TTC549 (cell line): ENCODE results near the gene CNGA4.
"Not testable (repeated sequence)": the region's sequence is repeated elsewhere in the genome, so short reads cannot be mapped to it uniquely, and the experiment has no call there.

ENCODE experiments used
- FAIRE-seq: peaks from 2 replicates; lab custom pipeline; 2012; peaks lifted over from hg19 to GRCh38; lab: Jason Lieb, UNC

The CNGA4 gene

DNA sequence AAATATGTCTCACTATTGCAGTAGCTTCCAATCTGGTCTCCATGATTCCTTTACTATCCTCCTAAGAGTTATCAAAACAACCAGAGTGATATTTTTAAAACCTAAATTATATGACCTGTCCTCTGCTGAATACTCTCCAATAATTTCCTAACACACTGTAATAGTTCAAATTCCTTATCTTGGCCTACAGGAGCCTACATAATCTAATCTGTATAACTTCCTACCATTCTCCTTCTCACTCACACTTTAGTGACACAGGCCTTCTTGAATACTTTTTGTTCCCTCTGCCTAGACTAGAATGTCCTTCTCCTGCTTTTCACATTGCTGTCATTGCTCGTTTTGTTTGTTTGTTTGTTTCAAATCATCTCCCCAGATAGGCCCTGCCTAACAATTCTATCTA, 13.9 kb upstream of the CNGA4 start:
- FAIRE-seq, result no peak

DNA sequence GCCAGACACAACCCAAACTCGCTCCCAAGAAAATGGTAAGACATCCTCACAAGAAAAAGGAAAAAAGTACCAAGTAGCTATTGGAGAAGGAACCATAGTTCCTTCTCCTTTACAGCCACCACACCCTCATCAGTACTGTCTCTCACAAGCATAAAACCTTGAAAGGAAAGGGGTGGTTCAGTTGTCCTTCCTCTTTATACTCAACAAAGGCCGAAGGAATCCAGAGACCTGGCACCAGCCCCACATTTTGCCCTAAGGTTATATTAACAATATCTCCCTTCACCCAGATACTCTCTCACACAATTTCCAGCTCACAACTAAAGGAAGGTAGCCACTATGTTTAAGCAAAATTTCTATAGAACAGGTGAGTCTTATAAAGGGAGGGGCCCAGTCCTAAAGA, 13.0 kb upstream of the CNGA4 start:
- no peak for FAIRE-seq

DNA sequence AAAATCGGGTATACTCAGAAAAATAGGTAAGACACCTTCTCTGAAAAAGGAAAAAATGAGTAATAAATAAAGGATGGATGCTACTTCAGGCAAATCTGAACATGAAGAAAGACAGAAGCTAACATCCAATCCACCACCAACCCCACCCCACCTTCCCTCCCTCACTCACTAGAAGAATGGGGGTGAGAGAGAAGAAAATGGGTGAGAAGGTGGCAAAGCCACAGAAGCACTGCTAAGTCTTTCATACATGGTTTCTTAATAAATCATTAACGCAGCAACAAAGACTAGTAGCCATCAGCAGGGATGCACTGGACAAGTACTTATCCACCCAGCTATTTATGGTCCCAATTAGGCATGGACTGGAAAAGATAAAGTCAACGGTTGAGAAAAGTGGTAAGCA, 10.4 kb upstream of the CNGA4 start:
- no peak for FAIRE-seq

DNA sequence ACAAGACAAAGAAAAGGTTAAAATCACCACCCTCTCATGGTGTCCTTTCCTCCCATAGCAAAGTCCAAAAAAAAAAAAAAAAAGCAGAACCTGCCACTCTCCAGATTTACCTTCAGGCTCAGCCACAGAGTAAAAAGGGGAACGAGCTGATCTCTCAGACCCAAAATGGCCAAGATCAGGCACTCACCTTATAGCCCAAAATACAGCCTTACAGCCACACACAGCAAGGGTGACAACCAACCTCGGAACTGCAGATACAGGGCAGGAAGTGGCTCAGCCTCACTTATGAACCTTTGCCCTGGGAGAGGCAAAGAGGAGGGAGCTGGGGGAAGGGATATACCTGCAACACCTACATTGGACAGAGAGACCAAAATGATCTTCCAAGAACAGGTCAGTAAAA, 9.0 kb upstream of the CNGA4 start:
- no peak for FAIRE-seq

DNA sequence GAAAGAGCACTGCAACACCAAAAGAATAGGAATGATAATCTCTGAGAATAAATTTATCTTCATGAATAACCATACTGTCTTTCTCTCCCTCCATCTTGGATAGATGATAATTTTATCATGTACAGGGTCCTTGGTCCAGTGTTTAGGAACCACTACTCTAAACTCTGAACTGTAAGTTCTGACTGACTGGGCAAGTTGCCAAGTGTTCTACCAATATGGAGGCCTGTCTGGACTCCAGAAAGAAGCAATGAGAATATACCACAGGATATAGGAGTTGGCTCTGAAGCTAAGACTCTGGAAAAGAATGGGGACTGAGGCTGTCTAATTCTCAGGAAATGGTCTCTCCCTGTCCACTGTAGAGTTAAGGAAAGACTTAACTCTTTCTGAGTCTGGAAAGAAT, 6.0 kb upstream of the CNGA4 start:
- FAIRE-seq, result no peak

DNA sequence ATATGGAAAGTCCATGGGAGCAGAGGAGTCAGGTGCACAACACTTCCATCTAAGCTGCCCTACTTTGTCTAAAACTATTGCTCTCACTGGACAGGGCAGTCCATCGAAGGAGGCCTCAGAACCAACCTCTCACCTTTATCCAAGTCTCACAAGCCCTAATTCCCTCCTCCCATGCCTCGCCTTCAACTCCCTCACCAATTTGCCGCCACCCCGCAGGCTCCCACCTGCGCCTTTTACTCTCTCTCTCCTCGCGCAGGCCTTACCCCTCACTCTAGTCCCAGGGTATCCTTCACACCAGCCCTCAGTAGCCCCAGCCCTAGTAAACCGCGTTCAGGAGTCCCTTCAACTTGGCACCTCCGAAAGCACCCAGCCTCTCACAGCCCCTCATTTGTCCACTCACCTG, 4.9 kb upstream of the CNGA4 start:
- no peak for FAIRE-seq

DNA sequence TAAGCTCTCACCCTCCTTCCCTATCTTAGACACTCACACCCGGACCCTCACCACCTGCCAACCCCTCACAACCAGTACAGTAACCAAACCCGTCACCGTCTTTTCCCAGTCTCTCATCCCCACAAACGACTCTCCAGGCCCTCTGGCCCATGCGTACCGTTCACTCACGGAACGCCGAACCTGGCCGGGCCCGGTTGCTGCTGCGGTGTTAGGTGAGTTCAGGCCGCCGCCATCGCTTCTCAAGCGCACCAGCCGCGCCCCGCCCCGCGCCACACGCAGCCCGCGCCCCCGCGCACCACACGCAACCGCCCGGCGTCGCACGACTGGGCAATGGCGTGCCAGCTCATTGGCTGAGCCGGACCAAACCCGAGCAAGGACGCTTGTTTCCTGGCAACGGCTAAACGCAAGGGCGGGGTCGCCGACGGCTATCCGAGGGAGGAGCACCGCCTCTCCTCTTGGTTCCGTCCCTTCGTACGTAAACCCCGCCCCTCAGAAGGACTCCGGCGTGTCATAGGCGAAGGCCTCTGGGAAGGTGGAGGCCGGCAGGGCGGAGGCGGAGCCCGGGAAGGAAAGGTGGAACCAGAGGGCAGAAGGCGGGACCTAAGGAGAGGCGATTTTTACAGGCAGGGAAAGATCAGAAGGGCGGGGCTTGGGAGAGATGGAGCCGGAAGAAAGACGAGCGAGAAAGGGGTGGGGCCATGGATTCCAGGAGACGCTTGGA, 4.3 kb upstream of the CNGA4 start, which contains the start of gene FHIP1B:
TSS of gene FHIP1B (minus strand) at position 250 of the 721 bp plus-strand sequence. CDS start 10,120 bp downstream, outside the sequence.
- FAIRE-seq, result peak; percentile 96

DNA sequence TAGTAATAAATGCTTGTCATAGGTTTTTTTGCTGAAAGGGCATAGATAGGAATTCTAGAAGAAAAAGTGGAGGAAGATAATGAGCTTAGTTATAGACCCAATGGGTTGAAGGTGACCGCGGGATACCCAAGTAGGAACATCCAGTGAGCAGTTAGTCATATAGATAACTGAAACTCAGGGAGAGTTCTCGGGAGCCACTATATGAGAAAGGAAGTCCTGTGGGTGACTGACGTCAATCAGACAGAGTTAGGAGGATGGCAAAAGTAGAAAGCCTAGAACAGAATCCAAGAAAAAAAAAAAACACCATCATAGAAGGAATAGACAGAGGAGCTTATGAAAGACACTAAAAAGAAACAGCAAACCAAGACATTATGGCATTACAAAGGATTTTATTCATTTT, 1.6 kb upstream of the CNGA4 start:
- no peak for FAIRE-seq

DNA sequence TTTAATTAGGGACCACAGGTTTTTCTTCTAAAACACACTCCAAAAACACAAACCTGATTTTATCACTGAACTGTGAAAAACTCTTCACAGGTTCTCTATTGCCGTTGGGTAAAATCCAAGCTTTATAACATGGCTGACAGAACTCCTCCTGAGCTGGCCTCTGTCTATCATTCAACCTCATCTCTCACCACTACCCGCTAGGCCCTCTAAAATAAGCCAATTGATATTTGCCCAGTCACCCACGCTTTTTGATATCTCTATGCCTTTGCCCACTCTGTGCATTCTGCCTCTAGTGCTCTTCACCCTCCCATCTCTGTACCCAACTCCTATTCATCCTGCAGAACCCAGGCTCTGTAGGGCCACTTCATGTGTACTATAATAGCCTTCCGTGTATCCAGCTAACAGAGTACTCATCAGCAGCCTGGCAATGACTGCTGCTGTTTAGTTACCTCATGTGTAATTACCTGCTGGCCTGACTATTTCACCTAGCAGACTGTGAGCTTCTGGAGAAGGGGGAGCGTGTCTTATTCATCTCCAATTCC, 1.1 kb upstream of the CNGA4 start:
- FAIRE-seq, result no peak

DNA sequence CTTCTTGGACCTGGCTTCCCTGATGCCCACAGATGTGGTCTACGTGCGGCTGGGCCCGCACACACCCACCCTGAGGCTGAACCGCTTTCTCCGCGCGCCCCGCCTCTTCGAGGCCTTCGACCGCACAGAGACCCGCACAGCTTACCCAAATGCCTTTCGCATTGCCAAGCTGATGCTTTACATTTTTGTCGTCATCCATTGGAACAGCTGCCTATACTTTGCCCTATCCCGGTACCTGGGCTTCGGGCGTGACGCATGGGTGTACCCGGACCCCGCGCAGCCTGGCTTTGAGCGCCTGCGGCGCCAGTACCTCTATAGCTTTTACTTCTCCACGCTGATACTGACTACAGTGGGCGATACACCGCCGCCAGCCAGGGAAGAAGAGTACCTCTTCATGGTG, 1.2 kb downstream of the CNGA4 start:
- FAIRE-seq, result no peak

DNA sequence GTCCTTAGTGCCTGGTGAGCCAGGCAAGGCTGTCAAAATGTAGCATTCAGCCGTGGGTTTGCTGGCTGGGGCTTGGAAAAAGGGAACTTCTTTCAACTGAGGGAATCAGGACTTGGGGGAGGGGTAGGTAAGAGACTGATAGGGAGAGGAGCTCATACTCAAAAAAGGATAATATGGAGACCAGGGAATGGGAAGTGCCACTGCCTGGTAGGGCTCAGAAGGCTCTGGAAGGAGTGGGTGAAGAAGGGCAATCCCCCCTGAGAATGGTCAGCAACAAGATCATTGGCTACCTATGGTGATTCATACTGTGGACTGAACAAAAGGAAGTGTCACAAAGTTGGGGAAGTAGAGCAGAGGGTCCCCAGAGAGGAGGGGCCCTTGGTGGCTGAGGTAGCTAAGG, 1.9 kb downstream of the CNGA4 start:
- FAIRE-seq, result no peak

DNA sequence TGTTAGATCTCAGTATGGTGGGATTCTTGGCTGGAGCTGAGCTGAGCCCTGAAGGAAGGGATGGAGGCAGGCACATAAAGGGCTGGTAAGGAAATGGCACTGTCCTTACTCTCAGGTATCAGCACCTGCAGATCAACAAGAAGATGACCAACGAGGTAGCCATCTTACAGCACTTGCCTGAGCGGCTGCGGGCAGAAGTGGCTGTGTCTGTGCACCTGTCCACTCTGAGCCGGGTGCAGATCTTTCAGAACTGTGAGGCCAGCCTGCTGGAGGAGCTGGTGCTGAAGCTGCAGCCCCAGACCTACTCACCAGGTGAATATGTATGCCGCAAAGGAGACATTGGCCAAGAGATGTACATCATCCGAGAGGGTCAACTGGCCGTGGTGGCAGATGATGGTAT, 2.4 kb downstream of the CNGA4 start:
- FAIRE-seq, result no peak

DNA sequence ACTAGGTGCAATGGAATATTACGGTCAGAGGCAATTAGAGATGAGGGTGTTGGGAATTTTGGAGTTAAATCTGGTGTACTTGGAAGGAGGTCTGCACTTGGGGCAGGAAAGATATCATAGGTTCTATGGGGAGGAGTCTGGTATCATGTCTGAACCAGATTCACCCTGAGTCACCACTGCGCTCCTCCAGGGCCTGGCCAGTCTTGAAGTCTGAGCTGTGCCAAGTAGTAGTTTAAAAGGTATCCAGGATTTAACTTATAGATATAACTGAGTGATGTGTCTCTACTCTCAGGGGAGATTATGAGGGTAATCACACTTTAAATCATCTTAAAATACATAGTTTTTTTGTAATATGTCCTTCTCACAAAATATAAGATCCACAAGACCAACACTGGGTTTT, 6.6 kb downstream of the CNGA4 start:
- no peak for FAIRE-seq

DNA sequence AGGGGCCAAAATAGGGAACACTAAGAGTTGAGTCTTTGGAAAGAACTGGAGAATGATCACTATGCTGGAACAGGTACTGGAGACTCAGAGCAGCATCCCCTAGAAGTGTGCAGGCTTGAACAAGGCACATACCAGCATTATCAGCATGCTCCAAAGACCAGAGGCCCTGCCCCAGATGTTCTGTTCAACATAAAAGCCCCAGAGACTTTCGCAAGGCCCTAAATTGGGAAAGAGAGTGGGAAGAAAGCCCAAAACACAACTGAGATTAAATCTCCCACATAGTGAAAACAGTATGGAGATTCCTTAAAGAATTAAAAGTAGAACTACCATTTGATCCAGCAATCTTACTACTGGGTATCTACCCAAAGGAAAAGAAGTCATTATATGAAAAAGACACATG, 9.4 kb downstream of the CNGA4 start:
- no peak for FAIRE-seq

DNA sequence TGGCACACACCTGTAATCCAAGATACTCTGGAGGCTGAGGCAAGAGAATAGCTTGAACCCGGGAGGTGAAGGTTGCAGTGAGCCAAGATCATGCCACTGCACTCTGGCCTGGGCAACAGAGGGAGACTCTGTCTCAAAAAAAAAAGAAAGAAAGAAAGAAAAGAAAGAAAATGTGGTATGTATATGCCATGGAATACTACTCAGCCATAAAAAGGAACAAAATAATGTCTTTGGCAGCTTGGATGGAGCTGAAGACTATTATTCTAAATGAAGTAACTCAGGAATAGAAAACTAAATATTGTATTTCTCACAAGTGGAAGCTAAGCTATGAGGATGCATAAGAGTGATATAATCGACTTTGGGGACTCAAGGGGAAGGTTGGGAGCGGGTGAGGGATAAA, 10.0 kb downstream of the CNGA4 start:
- not testable (repeated sequence) for FAIRE-seq

DNA sequence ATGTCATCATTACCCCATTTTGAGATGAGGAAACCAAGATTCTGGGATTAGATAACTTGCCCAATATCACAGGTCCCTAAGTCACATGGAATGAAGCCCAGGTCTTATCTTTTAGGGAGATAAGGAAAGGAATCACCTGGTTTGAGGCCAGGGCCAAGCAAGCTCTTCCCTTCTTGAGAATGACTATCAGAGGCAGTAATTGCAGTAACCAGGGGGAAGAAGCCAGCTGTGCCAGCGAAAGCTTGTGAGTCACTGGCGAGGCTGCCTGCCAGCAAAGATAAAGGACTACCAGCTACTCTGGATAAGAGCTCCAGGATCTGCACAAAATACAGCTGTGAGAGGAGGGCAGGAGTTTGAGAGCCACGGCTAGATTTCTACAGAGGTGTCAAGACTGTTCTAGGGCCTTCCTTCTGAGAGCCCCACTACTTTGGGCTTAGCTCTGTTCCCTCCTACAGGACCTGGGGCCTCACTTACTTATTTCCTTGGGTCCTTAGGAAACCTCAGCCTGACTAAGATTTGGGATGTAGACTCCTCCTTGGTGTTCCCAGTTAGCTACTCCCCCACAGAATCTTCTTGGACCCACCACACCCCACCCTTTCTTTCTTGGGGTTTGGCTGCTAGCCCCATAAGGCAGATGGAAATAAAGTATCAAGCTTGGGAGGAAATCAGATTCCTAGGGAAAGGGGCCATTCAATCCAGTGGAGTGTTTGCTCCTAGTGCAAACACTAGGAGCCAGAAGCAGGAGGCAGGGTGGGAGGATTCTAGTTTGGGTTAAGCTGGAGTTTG, 11.1 kb downstream of the CNGA4 start:
- FAIRE-seq, result no peak

DNA sequence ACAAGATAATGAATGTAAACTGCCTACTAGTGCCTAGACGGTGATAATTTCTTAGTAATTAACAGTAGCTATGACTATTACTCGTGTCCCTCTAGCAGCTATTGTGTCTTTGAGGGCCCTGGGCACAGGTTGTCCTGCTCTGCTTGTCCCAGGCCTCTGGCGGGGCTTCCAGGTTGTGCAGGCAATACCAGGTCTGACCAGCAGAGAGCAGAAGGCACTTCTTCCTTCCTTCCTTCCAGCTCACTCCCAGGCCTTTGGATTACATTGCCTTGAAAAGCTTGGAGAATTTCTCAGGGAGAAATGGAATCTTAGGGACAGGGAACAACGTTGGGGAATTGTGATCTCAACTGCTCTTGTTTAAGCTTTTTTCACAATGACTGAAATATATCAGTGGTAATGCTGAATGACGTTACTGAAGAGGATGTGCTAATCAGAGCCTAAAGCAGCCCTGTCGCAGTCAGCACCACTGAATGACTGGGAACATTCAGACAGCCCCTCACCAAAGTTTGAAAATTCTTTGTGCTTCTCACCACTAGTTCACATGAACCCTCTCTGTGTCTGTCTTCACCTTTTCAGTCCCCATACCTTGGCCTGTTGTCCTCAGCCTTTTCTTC, 12.3 kb downstream of the CNGA4 start:
- peak; percentile 49 for FAIRE-seq

DNA sequence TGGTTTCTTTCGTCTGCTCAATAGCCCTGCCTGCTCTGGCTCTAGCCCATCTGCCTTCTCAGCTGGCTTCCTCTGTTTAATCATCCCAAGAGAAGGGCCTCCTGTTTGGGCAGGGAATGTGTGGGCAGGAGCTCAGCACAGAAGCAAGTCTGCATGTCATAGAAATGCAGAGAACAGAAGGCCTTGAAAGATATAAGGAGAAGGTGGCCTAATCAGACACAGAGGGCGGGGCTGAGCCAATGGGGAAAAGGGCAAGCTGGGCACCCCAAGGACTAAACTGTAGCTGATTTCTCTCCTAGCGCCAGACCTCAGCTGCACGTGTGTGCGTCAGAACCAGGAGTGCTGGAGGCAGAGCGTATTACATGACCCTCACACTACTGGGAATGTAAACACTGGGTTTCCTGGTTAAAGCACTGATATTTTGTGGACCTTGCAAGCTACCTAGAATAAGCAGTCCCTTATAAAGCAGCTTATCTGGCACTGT, 13.1 kb downstream of the CNGA4 start:
- no peak for FAIRE-seq

DNA sequence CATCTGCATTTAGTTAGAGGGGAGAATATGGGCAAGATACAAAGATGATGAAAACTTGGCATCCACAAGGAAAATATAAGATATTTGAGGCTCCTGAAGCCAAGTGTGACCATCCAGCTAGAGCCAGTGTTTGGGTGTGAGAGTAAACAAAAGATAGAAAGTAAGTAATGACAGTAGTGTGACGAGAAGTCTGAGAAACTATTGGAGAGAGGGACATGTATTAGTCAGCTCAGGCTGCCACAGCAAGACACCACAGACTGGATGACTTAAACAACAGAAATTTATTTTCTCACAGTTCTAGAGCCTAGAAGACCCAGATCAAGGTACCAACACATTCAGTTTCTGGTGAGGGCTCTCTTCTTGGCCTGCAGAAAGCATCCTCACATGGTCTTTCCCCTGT, 14.3 kb downstream of the CNGA4 start:
- no peak for FAIRE-seq

DNA sequence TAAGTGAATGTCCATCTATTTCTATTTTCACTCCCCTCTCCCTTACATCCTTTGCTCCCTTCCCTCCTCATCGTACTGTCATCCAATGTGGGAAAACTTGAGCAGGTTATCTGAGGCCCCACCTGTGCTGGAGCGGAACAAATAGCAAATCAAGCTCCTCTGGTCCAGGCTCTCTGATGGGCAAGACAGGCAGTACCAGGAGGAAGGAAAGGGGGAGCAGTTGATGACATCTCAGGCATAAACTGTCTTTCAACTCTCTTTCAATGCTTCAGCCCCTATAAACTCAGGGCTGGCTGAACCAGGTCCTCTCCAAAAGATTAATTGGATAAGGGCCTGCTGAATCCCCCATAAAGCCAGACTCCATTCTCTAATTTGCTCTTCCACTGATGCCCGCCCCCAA, 19.3 kb downstream of the CNGA4 start:
- no peak for FAIRE-seq

DNA sequence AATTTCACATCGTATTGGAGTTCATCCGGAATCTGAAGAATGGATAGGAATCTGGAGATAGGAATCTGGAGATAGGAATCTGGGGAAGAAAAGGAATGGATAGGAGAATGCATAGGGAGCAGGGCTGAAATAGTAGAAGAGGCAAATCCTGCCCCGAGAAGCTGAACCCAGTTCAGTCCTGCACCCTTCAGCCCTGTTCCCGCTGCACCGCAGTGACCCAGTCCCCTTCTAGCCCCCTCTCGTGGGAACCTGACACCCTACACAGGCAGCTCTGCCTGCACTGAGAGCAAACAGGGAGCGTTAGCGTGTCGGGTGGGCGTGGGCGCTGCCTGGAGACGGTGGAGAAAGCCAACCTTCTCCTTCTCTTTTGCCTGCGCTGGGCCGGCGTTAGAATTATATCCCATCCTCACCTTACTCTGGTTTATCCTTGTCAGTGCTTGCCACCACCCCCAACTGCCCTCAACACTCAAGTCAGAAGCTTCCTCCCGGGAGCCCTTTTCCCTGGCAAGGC, 19.7 kb downstream of the CNGA4 start:
- FAIRE-seq, result no peak

DNA sequence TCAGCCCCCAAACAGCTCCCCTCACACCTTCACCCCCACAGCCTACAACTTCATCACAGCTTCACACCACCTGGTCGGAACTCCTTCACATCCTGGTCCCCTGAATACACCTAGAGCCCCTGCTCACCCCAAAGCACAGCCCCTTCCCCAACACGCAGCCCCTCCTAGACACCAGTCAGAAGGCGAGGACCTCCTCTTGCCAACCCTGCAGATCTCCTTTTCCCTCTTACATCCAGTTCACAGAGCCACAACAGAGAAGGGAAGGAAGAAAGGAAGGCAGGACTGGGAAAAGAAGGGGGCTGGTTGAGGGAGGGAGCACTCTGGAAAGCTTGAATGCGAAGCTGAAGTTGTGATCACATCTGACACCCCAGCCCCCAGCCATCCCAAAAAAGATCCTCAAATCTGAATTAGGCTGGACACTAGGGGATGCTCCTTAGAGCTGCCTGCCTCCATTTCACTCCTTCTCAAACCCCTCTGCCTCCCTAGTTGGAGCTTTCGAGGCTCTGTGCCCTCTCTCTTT, 21.4 kb downstream of the CNGA4 start:
- FAIRE-seq, result no peak

DNA sequence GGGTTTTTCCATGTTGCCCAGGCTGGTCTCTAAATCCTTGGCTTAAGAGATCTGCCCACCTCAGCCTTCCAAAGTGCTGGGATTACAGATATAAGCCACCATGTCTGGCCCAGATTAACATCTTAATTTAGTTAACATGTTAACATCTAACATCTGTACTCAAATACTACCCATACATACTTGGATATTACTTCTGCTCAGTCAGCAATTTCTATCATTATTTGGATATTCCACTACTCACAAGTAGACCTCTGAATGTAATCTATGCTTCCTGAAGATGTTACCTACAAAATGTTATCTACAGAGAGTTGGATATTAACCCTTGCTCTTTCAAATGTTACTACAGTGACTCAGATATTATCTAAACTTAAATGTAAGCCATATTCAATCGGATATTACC, 24.8 kb downstream of the CNGA4 start:
- FAIRE-seq, result no peak
